Activated CD4-positive, alpha-beta memory T cell treated with anti-CD3 and anti-CD28 coated beads for 36 hours (primary cell): ENCODE measurements around the gene CST9. TPM values are rescaled to one million over a fixed set of nuclear protein-coding genes. Genes with fewer than 3 reads are reported as not detected.
"Not testable (repeated sequence)": the region's sequence is repeated elsewhere in the genome, so short reads cannot be mapped to it uniquely, and the experiment has no call there.

ENCODE experiments used
- CTCF ChIA-PET: fragments of 350-600 bp; sonication (Branson Sonifier 250); formaldehyde crosslinking; loops from one replicate; lab custom pipeline; 2021; ENCODE audit warnings: antibody characterized with exemption, inconsistent platforms; lab: Charles Lee
- POLR2A ChIA-PET: fragments of 350-600 bp; sonication (Branson Sonifier 250); formaldehyde crosslinking; loops from one replicate; lab custom pipeline; 2021; ENCODE audit warnings: antibody characterized with exemption; lab: Charles Lee
- DNase-seq: peaks from one replicate; pipeline ENCODE4 v3.0.0-alpha.2; 2020
- H3K27ac Mint-ChIP-seq: one replicate; pipeline ENCODE4 v1.8.0; 2021; ENCODE audit warnings: mixed read lengths
- H3K27me3 Mint-ChIP-seq: one replicate; pipeline ENCODE4 v1.8.0; 2021; ENCODE audit warnings: mixed read lengths
- H3K36me3 Mint-ChIP-seq: one replicate; pipeline ENCODE4 v1.8.0; 2021; ENCODE audit warnings: mixed read lengths
- H3K4me1 Mint-ChIP-seq: one replicate; pipeline ENCODE4 v1.8.0; 2021; ENCODE audit warnings: low read depth, mixed read lengths
- H3K4me3 Mint-ChIP-seq: one replicate; pipeline ENCODE4 v1.8.0; 2021; ENCODE audit warnings: mild to moderate bottlenecking, mixed read lengths
- H3K9me3 Mint-ChIP-seq: one replicate; pipeline ENCODE4 v1.8.0; 2021; ENCODE audit warnings: mixed read lengths
- intact Hi-C: fragments of 100-400 bp; cut with micrococcal nuclease; formaldehyde crosslinking; loops from one replicate; pipeline ENCODE4 v1.15.1; 2023
- total RNA-seq, 2 experiments: library from RNA; stranded (reverse); gene quantifications; one replicate each; pipeline ENCODE4 v1.2.3, GENCODE V29; 2021

Gene CST9
- total RNA-seq, 2 experiments from 2014 or later, result not detected

GRCh38 chr20:23588434-23589403 is 17.0 kb downstream of the CST9 start:
- H3K4me1 Mint-ChIP-seq, result no peaks in the 10 kb centered on the region
- H3K27ac Mint-ChIP-seq, result no peak overlapping the region
- CTCF ChIA-PET, result no interaction called here
- H3K27me3 Mint-ChIP-seq, result peaks cover 5% of the 10 kb centered on the region
- no peaks in the 10 kb centered on the region for H3K36me3 Mint-ChIP-seq
- H3K4me3 Mint-ChIP-seq, result no peak overlapping the region
- intact Hi-C loops, result no loop called here
- POLR2A ChIA-PET, result no interaction called here
- no peaks in the 10 kb centered on the region for H3K9me3 Mint-ChIP-seq
- no peak for DNase-seq

GRCh38 chr20:23587631-23588030 is 18.1 kb downstream of the CST9 start:
- POLR2A ChIA-PET, result no interaction called here
- CTCF ChIA-PET, result no interaction called here

GRCh38 chr20:23586735-23587525 is 18.8 kb downstream of the CST9 start:
- Mint-ChIP-seq H3K4me3 (no peak overlapping the region), H3K27ac (no peak overlapping the region), H3K4me1 (no peaks in the 10 kb centered on the region), H3K36me3 (no peaks in the 10 kb centered on the region), H3K27me3 (peaks cover 8% of the 10 kb centered on the region), H3K9me3 (no peaks in the 10 kb centered on the region)
- no peak for DNase-seq
- intact Hi-C loops, result no loop called here
- POLR2A ChIA-PET, result no interaction called here
- CTCF ChIA-PET, result no interaction called here

More at GRCh38 chr20:23587631-23588030, 18.1 kb downstream of the CST9 start:
- H3K27me3 Mint-ChIP-seq, result peaks cover 5% of the 10 kb centered on the region
- H3K4me3 Mint-ChIP-seq, result no peak overlapping the region
- intact Hi-C loops, result no loop called here
- no peak for DNase-seq
- no peak overlapping the region for H3K27ac Mint-ChIP-seq
- no peaks in the 10 kb centered on the region for H3K36me3 Mint-ChIP-seq
- no peaks in the 10 kb centered on the region for H3K9me3 Mint-ChIP-seq
- H3K4me1 Mint-ChIP-seq, result no peaks in the 10 kb centered on the region

- Mint-ChIP-seq H3K27me3 (peaks cover 10% of the 10 kb centered on the region), H3K4me1 (no peaks in the 10 kb centered on the region), H3K4me3 (no peak overlapping the region), H3K9me3 (no peaks in the 10 kb centered on the region), H3K36me3 (no peaks in the 10 kb centered on the region), H3K27ac (no peak overlapping the region)
- ChIA-PET POLR2A (no interaction called here), CTCF (no interaction called here)
- DNase-seq, result no peak
- intact Hi-C loops, result no loop called here
These were observed 19.6 kb downstream of the CST9 start for GRCh38 chr20:23585808-23586734.

- ChIA-PET POLR2A (no interaction called here), CTCF (no interaction called here)
- DNase-seq, result no peak
- intact Hi-C loops, result no loop called here
- Mint-ChIP-seq H3K27ac (no peak overlapping the region), H3K36me3 (no peaks in the 10 kb centered on the region), H3K9me3 (no peaks in the 10 kb centered on the region), H3K4me1 (no peaks in the 10 kb centered on the region), H3K27me3 (peaks cover 13% of the 10 kb centered on the region), H3K4me3 (no peak overlapping the region)
These were observed 20.3 kb downstream of the CST9 start for GRCh38 chr20:23585449-23585807.

GRCh38 chr20:23584434-23585199 is 21.1 kb downstream of the CST9 start:
- ChIA-PET POLR2A (no interaction called here), CTCF (no interaction called here)
- intact Hi-C loops, result no loop called here
- Mint-ChIP-seq H3K27me3 (peaks cover 17% of the 10 kb centered on the region), H3K4me1 (no peaks in the 10 kb centered on the region), H3K4me3 (no peak overlapping the region), H3K27ac (no peak overlapping the region), H3K36me3 (no peaks in the 10 kb centered on the region), H3K9me3 (no peaks in the 10 kb centered on the region)
- no peak for DNase-seq

GRCh38 chr20:23583526-23583925 is 22.2 kb downstream of the CST9 start:
- POLR2A ChIA-PET, result no interaction called here
- no peak for DNase-seq
- Mint-ChIP-seq H3K4me3 (no peak overlapping the region), H3K27me3 (peaks cover 17% of the 10 kb centered on the region), H3K9me3 (no peaks in the 10 kb centered on the region), H3K27ac (no peak overlapping the region), H3K36me3 (no peaks in the 10 kb centered on the region), H3K4me1 (no peaks in the 10 kb centered on the region)
- CTCF ChIA-PET, result no interaction called here
- intact Hi-C loops, result no loop called here

GRCh38 chr20:23582293-23582692 is 23.4 kb downstream of the CST9 start:
- no peaks in the 10 kb centered on the region for H3K36me3 Mint-ChIP-seq
- DNase-seq, result no peak
- no peak overlapping the region for H3K27ac Mint-ChIP-seq
- ChIA-PET CTCF (no interaction called here), POLR2A (no interaction called here)
- H3K4me1 Mint-ChIP-seq, result no peaks in the 10 kb centered on the region
- peaks cover 17% of the 10 kb centered on the region for H3K27me3 Mint-ChIP-seq
- no peak overlapping the region for H3K4me3 Mint-ChIP-seq
- intact Hi-C loops, result no loop called here
- no peaks in the 10 kb centered on the region for H3K9me3 Mint-ChIP-seq

- H3K4me1 Mint-ChIP-seq, intact Hi-C loops, H3K9me3 Mint-ChIP-seq, H3K27ac Mint-ChIP-seq, POLR2A ChIA-PET, H3K36me3 Mint-ChIP-seq, DNase-seq, H3K4me3 Mint-ChIP-seq, CTCF ChIA-PET: not testable (repeated sequence)
- peaks cover 17% of the 10 kb centered on the region for H3K27me3 Mint-ChIP-seq
These were observed 23.9 kb downstream of the CST9 start for GRCh38 chr20:23581833-23582232.

GRCh38 chr20:23574977-23575376 is 30.7 kb downstream of the CST9 start:
- Mint-ChIP-seq H3K4me1 (no peaks in the 10 kb centered on the region), H3K36me3 (no peaks in the 10 kb centered on the region), H3K4me3 (no peak overlapping the region), H3K9me3 (no peaks in the 10 kb centered on the region), H3K27ac (no peak overlapping the region), H3K27me3 (peaks cover 3% of the 10 kb centered on the region)
- intact Hi-C loops, result no loop called here
- DNase-seq, result no peak
- CTCF ChIA-PET, result no interaction called here
- POLR2A ChIA-PET, result no interaction called here

GRCh38 chr20:23570178-23570760 is 35.4 kb downstream of the CST9 start:
- Mint-ChIP-seq H3K36me3 (no peaks in the 10 kb centered on the region), H3K4me1 (no peaks in the 10 kb centered on the region), H3K27ac (no peak overlapping the region), H3K27me3 (peaks cover 1% of the 10 kb centered on the region), H3K4me3 (no peak overlapping the region), H3K9me3 (no peaks in the 10 kb centered on the region)
- ChIA-PET POLR2A (no interaction called here), CTCF (no interaction called here)
- no peak for DNase-seq
- intact Hi-C loops, result no loop called here
